ENCODE results near the gene ANG.

ANG gene

GRCh38 chr14:20676072-20676471, 12.5 kb upstream of the ANG start:
- DNase-seq (ENCODE audit: low spot score) = no peak

- DNase-seq (ENCODE audit: low spot score) = peak; percentile 66
These were observed 8.7 kb upstream of the ANG start for GRCh38 chr14:20679907-20680306.

- DNase-seq (ENCODE audit: low spot score) = no peak
These were observed 8.2 kb upstream of the ANG start for GRCh38 chr14:20680363-20680762.

GRCh38 chr14:20680843-20681347, 7.7 kb upstream of the ANG start:
- no peak for DNase-seq (ENCODE audit: low spot score)

- DNase-seq (ENCODE audit: low spot score) = no peak
These were observed 7.0 kb upstream of the ANG start for GRCh38 chr14:20681348-20682126.

GRCh38 chr14:20682127-20682434, 6.5 kb upstream of the ANG start:
- no peak for DNase-seq (ENCODE audit: low spot score)

- DNase-seq (ENCODE audit: low spot score) = peak; percentile 63
These were observed 6.0 kb upstream of the ANG start for GRCh38 chr14:20682435-20683124.

GRCh38 chr14:20683125-20683890, 5.3 kb upstream of the ANG start:
- DNase-seq (ENCODE audit: low spot score) = no peak

GRCh38 chr14:20683891-20684661, 4.5 kb upstream of the ANG start, which contains the start of gene RNASE4:
TSS of gene RNASE4 (plus strand) at chr14:20684560. CDS start at chr14:20699372, 14,812 bp downstream.
- no peak for DNase-seq (ENCODE audit: low spot score)

GRCh38 chr14:20684662-20685456, 3.7 kb upstream of the ANG start:
- no peak for DNase-seq (ENCODE audit: low spot score)

GRCh38 chr14:20686386-20687143, 2.0 kb upstream of the ANG start:
- DNase-seq (ENCODE audit: low spot score) = no peak

- no peak for DNase-seq (ENCODE audit: low spot score)
These were observed 1.0 kb upstream of the ANG start for GRCh38 chr14:20687362-20688166.

GRCh38 chr14:20690848-20691640, 2.5 kb downstream of the ANG start:
- peak; percentile 65 for DNase-seq (ENCODE audit: low spot score)

GRCh38 chr14:20692116-20692751, 3.7 kb downstream of the ANG start:
- no peak for DNase-seq (ENCODE audit: low spot score)

GRCh38 chr14:20696764-20697163, 8.2 kb downstream of the ANG start:
- DNase-seq (ENCODE audit: low spot score) = no peak

GRCh38 chr14:20697273-20698017, 8.9 kb downstream of the ANG start:
- no peak for DNase-seq (ENCODE audit: low spot score)

GRCh38 chr14:20698018-20698329, 9.4 kb downstream of the ANG start:
- no peak for DNase-seq (ENCODE audit: low spot score)

GRCh38 chr14:20698934-20699333, 10.4 kb downstream of the ANG start:
- no peak for DNase-seq (ENCODE audit: low spot score)

Data from HuH-7.5 (cell line).